ENCODE results near the gene NPRL2. TPM values are rescaled to one million over a fixed set of nuclear protein-coding genes. Genes with fewer than 3 reads are reported as not detected.

NPRL2 gene
- total and polyA plus RNA-seq, 9 of the 15 experiments (the other 6 are each of a cell fraction or from before 2014, with no cell fraction given) = 17.4 to 40.4 (median 24.4) TPM

- peak; percentile 92 for TF ChIP-seq ZBTB40 (IDR thresholded peaks at IDR 0.05)
- no peak for TF ChIP-seq ZBTB40 (CRISPR knock-in tag; IDR thresholded peaks at IDR 0.05)
- no peak for TF ChIP-seq PHB (CRISPR knock-in tag; IDR thresholded peaks at IDR 0.05)
- TF ChIP-seq PTRF (tag; IDR thresholded peaks at IDR 0.05) = no peak
- no peak for TF ChIP-seq CBFA2T3 (IDR thresholded peaks at IDR 0.05)
- TF ChIP-seq RBFOX2 (IDR thresholded peaks at IDR 0.05; ENCODE audit: low read depth, low read length) = peak; percentile 84
- no peak for TF ChIP-seq ZNF695 (CRISPR knock-in tag; IDR thresholded peaks at IDR 0.05)
- TF ChIP-seq TSHZ1 (CRISPR knock-in tag; IDR thresholded peaks at IDR 0.05) = no peak
- TF ChIP-seq RUNX1 (IDR thresholded peaks at IDR 0.05; ENCODE audit: low read depth) = no peak
- peak; percentile 11 for TF ChIP-seq CCNT2 (IDR thresholded peaks at IDR 0.05; ENCODE audit: borderline replicate concordance, extremely low read depth, insufficient read length, low read depth, low read length)
- TF ChIP-seq PRMT5 (CRISPR knock-in tag; IDR thresholded peaks at IDR 0.05) = no peak
- TF ChIP-seq CTBP1 (IDR thresholded peaks at IDR 0.05; ENCODE audit: borderline replicate concordance) = peak; percentile 13; the same call in 1 of the 2 replicates
- TF ChIP-seq ZNF174 (CRISPR knock-in tag; IDR thresholded peaks at IDR 0.05) = no peak
- no peak for TF ChIP-seq YBX1 (IDR thresholded peaks at IDR 0.05)
Observed at GRCh38 chr3:50350527-50351322, at the start of gene NPRL2, which contains the start of gene CYB561D2 (continued).

Data from K562 (cell line).